GM12891 (cell line): ENCODE measurements around the gene PTPN2. TPM values are rescaled to one million over a fixed set of nuclear protein-coding genes. Genes with fewer than 3 reads are reported as not detected.

Source experiments
- DNase-seq: peaks from one replicate; pipeline ENCODE4 v3.0.0; 2011; ENCODE audit warnings: low spot score; ENCODE audit not compliant: insufficient read length
- FAIRE-seq: peaks from 2 replicates; lab custom pipeline; 2011; peaks lifted over from hg19 to GRCh38; lab: Jason Lieb, UNC
- PAX5 ChIP-seq: IDR thresholded peaks from 2 replicates; pipeline ENCODE4 v1.6.1; 2011; ENCODE audit warnings: low read length, moderate library complexity, mild to moderate bottlenecking; ENCODE audit not compliant: insufficient read depth, severe bottlenecking
- POLR2A ChIP-seq: IDR thresholded peaks from 2 replicates; pipeline ENCODE4 v1.6.1; 2011; ENCODE audit warnings: low read depth, low read length, control low read depth
- POLR2AphosphoS5 ChIP-seq: IDR thresholded peaks from 2 replicates; pipeline ENCODE4 v1.6.1; 2011; ENCODE audit warnings: low read depth, low read length, control low read depth
- POU2F2 ChIP-seq: IDR thresholded peaks from 2 replicates; pipeline ENCODE4 v1.6.1; 2011; ENCODE audit warnings: low read depth, mild to moderate bottlenecking, control low read depth, low read length, moderate library complexity
- SPI1 ChIP-seq: IDR thresholded peaks from 2 replicates; pipeline ENCODE4 v1.6.1; 2011; ENCODE audit warnings: low read depth, low read length, control low read depth
- TAF1 ChIP-seq: IDR thresholded peaks from 2 replicates; pipeline ENCODE4 v1.6.1; 2011; ENCODE audit warnings: low read depth, low read length, control low read depth
- polyA plus RNA-seq: library from polyadenylated mRNA; unstranded; fragments of >200 nt; gene quantifications from one replicate; pipeline ENCODE4 v1.2.1, GENCODE V29; 2012; ENCODE audit warnings: low read depth, missing spikeins, inconsistent platforms; ENCODE audit not compliant: missing spikeins

The PTPN2 gene
- polyA plus RNA-seq: 28.7 TPM

DNA sequence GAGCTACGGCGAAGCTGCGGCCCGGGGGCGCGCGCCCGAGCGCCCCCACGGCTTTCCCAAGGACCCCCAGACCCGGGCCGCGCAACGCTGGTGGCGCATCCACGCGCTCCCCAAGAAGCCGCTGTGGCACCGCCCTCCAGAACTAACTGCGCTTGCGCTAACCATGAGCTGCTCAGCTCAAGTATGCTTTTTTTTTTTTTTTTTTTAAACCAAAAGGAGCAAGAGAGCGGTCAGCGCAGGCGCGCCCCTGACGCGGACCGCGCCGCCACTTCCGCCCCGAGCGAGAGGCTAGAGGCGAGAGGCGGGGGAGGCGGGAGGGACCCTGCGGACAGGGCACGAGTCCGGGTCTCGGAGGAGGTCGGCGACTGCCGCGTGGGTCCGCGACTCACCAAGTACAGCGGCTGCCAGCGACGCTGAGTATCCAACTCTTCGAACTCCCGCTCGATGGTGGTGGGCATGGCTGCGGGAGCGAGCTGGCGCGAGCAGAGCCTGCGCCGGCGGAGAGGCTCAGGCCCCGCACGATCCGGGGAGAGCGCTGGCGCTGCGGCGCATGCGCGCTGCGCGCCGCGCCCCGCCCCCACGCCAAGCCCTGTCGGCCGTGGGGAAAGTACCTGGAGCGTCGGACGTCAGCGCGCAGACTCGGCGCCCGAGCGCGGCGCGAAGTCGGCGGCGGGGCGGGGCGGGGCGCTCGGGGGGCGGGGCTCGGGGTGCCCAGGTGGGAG is at the start of gene PTPN2:
PTPN2 (minus strand) TSS at position 554 of the 722 bp plus-strand sequence; CDS start at position 458, 96 bp downstream.
- FAIRE-seq (peak; percentile 96), DNase-seq (peak; percentile 83)
- TF ChIP-seq SPI1: peak; percentile 64; the same call in 1 of the 2 replicates
- TF ChIP-seq POLR2A: peak; percentile 98
- TF ChIP-seq POU2F2: peak; percentile 66; the same call in 1 of the 2 replicates
- peak; percentile 79 for TF ChIP-seq TAF1
- TF ChIP-seq PAX5: no peak
- TF ChIP-seq POLR2AphosphoS5: peak; percentile 97

DNA sequence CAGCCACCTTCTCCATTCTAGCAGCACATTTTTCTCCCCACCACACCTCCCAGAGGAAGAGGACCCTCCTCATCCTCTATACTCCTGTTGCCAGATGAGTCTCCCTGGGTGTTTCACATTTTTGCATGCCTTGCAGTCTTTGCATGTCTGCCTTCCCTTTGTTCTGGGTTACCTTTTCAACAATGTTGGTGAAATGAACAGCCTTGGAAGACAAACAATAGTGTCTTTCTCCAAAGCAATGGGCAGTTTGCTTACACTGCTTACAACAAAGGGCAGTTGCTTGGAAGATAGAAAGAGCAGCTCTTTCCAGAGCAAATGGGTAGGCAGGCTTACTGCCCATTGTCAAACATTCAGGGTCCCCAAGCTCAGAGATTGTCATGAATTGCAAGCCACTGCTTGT is 49.3 kb upstream of the PTPN2 start:
- DNase-seq (no peak), FAIRE-seq (no peak)
- TF ChIP-seq POU2F2 (no peak), PAX5 (no peak), SPI1 (no peak), POLR2AphosphoS5 (no peak), TAF1 (no peak), POLR2A (no peak)

GRCh38 chr18:12930908-12931307 is 46.9 kb upstream of the PTPN2 start:
- TF ChIP-seq POLR2AphosphoS5 (no peak), SPI1 (no peak), TAF1 (no peak), PAX5 (no peak), POU2F2 (no peak), POLR2A (no peak)
- FAIRE-seq (no peak), DNase-seq (no peak)

DNA sequence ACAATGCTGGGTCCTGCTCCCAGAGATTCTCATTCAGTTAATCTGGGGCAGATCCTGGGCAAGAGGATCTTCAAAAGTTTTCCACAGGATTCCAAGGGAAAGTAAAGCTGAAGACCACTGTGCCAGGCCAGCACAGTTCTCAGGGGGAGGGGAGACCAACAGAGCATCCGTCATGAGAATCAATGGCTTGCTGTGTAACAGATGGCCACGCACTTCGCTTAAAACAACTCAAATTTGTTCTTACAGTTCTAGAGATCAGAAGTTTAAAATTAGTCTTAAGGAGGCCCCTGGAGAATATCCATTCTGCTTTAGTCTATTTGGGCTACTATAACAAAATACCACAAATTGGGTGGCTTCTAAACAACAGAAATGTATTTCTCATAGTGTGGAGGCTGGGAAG is 46.3 kb upstream of the PTPN2 start:
- DNase-seq (no peak), FAIRE-seq (no peak)
- TF ChIP-seq POU2F2 (no peak), SPI1 (no peak), POLR2A (no peak), PAX5 (no peak), TAF1 (no peak), POLR2AphosphoS5 (no peak)

DNA sequence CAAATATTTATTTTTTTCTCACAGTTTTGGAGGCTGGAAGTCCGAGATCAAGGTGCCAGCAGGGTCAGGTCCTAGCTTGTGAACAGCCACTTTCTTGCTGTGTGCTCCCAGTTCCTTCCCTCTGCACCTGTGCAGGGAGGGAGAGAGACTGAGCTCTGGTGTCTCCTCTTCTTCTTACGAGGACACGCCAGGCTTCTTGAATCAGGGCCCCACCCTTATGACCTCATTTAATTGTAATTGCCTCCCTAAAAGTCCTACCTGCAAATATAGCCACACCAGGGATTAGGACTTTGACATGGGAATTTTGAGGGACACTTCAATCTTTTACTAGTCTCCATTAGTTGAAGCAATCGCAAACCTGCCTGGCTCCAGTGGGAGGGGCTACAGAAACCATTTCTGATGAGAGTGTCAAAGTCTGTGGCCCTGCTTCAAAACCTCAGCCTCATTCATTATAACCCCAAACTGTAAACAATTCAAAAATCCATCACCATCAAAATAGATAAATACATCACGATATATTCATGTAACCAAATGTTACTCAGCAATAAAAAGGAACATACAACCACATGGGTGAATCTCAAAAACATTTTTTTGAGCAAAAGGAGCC is 45.5 kb upstream of the PTPN2 start:
- no peak for DNase-seq
- FAIRE-seq: no peak
- TF ChIP-seq POU2F2 (no peak), POLR2AphosphoS5 (no peak), SPI1 (no peak), PAX5 (no peak), POLR2A (no peak), TAF1 (no peak)

DNA sequence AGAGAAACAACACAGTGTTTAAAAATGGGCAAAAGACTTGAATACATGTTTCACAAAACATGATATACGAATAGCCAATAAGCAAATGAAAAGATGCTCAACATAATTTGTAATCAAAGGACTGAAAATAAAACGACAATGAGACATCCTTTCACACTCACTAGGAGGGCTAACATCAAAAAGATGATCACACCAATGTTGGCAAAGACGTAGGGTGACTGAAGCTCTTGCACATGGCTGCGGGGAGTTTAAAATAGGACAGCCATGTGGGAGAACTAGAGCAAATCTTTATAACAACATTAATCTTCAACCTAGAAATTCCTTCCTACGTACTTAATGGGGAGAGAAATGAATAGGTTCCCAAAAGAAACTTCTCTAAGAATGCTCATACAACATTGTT is 44.6 kb upstream of the PTPN2 start:
- FAIRE-seq: no peak
- TF ChIP-seq TAF1 (no peak), POU2F2 (no peak), SPI1 (no peak), POLR2A (no peak), POLR2AphosphoS5 (no peak), PAX5 (no peak)
- no peak for DNase-seq

DNA sequence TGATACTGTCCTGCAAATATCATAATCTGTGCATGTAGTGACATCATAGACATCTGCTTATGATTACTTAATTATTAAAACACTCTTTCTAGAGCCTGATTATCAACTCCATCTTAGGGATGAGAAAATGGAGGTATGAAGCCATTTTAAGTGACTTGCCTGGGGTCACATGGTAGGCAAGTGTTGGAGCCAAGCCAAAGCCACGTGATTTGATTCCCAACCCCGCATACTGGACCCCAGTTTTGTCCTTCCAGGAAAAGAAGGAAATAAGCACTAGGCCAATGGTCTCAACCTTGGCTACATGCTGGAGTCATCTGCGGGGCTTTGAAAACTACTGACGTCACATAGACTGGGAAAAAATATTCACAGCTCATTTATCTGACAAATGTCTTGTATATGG is 44.2 kb upstream of the PTPN2 start:
- TF ChIP-seq TAF1: no peak
- no peak for TF ChIP-seq POLR2AphosphoS5
- no peak for TF ChIP-seq POU2F2
- DNase-seq (no peak), FAIRE-seq (no peak)

- TF ChIP-seq SPI1 (no peak), POLR2AphosphoS5 (no peak), POLR2A (no peak), TAF1 (no peak)
- no peak for FAIRE-seq
- no peak for DNase-seq
Observed at GRCh38 chr18:12924616-12925015, 40.6 kb upstream of the PTPN2 start.

- FAIRE-seq (no peak), DNase-seq (no peak)
- TF ChIP-seq PAX5: no peak
- no peak for TF ChIP-seq POLR2AphosphoS5
- TF ChIP-seq POU2F2: no peak
- no peak for TF ChIP-seq POLR2A
- TF ChIP-seq TAF1: no peak
- TF ChIP-seq SPI1: no peak
Observed at GRCh38 chr18:12922266-12922665, 38.2 kb upstream of the PTPN2 start.

- no peak for DNase-seq
- TF ChIP-seq SPI1: no peak
- peak; percentile 93 for FAIRE-seq
Observed at GRCh38 chr18:12921178-12921577, 37.1 kb upstream of the PTPN2 start.
